Colonic mucosa (tissue), 4 donors: ENCODE data around the gene LIN7A. TPM values are rescaled to one million over a fixed set of nuclear protein-coding genes. Genes with fewer than 3 reads are reported as not detected.

Experiments used
- DNase-seq: peaks from one replicate; pipeline ENCODE4 v3.0.0-alpha.2; 2020
- H3K27ac ChIP-seq: fragments of 200-600 bp; one replicate; pipeline ENCODE4 v1.8.0; 2021
- H3K27me3 ChIP-seq: fragments of 200-600 bp; one replicate; pipeline ENCODE4 v1.8.0; 2021
- H3K36me3 ChIP-seq: fragments of 200-600 bp; one replicate; pipeline ENCODE4 v1.8.0; 2021
- H3K4me1 ChIP-seq: fragments of 200-600 bp; one replicate; pipeline ENCODE4 v1.8.0; 2021; ENCODE audit warnings: mild to moderate bottlenecking
- H3K4me3 ChIP-seq: fragments of 200-600 bp; one replicate; pipeline ENCODE4 v1.8.0; 2021
- H3K9ac ChIP-seq, 2 donors: one replicate each; pipeline ENCODE4 v1.7.0; 2013; ENCODE audit warnings: control low read depth in 2 of 2, low read depth in 2 of 2, low read length in 2 of 2
- H3K9me3 ChIP-seq: fragments of 200-600 bp; one replicate; pipeline ENCODE4 v1.8.0; 2021
- intact Hi-C: fragments of 100-400 bp; cut with DNase I; formaldehyde crosslinking; loops from one replicate; pipeline ENCODE4 v1.14.1; 2022
- total RNA-seq, 2 donors: library from RNA; stranded (reverse); fragmentation: NEBNext Ultra II Directional in 1 of 2; extraction: Animal tissue kit (Norgen Biotek cat#: 25700) in 1 of 2; gene quantifications; one replicate each; pipeline ENCODE4 v1.2.1, GENCODE V29; 2021
- TF ChIP-seq, protein P1 (sequence below): fragments of 200-600 bp; IDR thresholded peaks from one replicate; pipeline ENCODE4 v1.8.0; 2022; ENCODE audit warnings: antibody characterized with exemption, mild to moderate bottlenecking
- donor health status: healthy.
- donor health status: DM: no; HTN: no; CAD: no.
- donor health status: DM: no; HTN: no; CAD: no.

LIN7A gene
- total RNA-seq, 2 donors from 2014 or later = 0.17 to 1.8 TPM

- no peak for DNase-seq
- H3K9ac ChIP-seq = no peak overlapping the region
- intact Hi-C loops = loop anchor here (5.0 to 10.0 kb wide), 2 partner anchors 286 to 419 kb away; no protein-coding TSS in a partner anchor
- TF ChIP-seq, protein P1, sequence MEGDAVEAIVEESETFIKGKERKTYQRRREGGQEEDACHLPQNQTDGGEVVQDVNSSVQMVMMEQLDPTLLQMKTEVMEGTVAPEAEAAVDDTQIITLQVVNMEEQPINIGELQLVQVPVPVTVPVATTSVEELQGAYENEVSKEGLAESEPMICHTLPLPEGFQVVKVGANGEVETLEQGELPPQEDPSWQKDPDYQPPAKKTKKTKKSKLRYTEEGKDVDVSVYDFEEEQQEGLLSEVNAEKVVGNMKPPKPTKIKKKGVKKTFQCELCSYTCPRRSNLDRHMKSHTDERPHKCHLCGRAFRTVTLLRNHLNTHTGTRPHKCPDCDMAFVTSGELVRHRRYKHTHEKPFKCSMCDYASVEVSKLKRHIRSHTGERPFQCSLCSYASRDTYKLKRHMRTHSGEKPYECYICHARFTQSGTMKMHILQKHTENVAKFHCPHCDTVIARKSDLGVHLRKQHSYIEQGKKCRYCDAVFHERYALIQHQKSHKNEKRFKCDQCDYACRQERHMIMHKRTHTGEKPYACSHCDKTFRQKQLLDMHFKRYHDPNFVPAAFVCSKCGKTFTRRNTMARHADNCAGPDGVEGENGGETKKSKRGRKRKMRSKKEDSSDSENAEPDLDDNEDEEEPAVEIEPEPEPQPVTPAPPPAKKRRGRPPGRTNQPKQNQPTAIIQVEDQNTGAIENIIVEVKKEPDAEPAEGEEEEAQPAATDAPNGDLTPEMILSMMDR = no peak
- no peaks in the 10 kb centered on the region for H3K36me3 ChIP-seq
- no peak overlapping the region for H3K27ac ChIP-seq
- no peaks in the 10 kb centered on the region for H3K9me3 ChIP-seq
- no peaks in the 10 kb centered on the region for H3K4me1 ChIP-seq
- H3K27me3 ChIP-seq = no peaks in the 10 kb centered on the region
- no peak overlapping the region for H3K4me3 ChIP-seq
Measured at GRCh38 chr12:80838708-80839107, 99.0 kb downstream of the LIN7A start.

GRCh38 chr12:80838024-80838658 lies 99.6 kb downstream of the LIN7A start:
- Histone ChIP-seq H3K27ac (no peak overlapping the region), H3K36me3 (no peaks in the 10 kb centered on the region), H3K4me3 (no peak overlapping the region), H3K4me1 (no peaks in the 10 kb centered on the region), H3K27me3 (no peaks in the 10 kb centered on the region), H3K9ac (no peak overlapping the region), H3K9me3 (no peaks in the 10 kb centered on the region)
- intact Hi-C loops = loop anchor here (5.0 to 10.0 kb wide), 2 partner anchors 287 to 419 kb away; no protein-coding TSS in a partner anchor
- TF ChIP-seq, protein P1 = no peak
- no peak for DNase-seq

- no peaks in the 10 kb centered on the region for H3K36me3 ChIP-seq
- H3K9ac ChIP-seq = no peak overlapping the region
- intact Hi-C loops = loop anchor here (5.0 to 10.0 kb wide), 2 partner anchors 287 to 420 kb away; no protein-coding TSS in a partner anchor
- TF ChIP-seq, protein P1 = peak; percentile 52
- no peaks in the 10 kb centered on the region for H3K4me1 ChIP-seq
- no peaks in the 10 kb centered on the region for H3K9me3 ChIP-seq
- H3K4me3 ChIP-seq = no peak overlapping the region
- DNase-seq = no peak
- H3K27ac ChIP-seq = no peak overlapping the region
- H3K27me3 ChIP-seq = no peaks in the 10 kb centered on the region
Measured at GRCh38 chr12:80837342-80837978, 100.3 kb downstream of the LIN7A start.

DNA sequence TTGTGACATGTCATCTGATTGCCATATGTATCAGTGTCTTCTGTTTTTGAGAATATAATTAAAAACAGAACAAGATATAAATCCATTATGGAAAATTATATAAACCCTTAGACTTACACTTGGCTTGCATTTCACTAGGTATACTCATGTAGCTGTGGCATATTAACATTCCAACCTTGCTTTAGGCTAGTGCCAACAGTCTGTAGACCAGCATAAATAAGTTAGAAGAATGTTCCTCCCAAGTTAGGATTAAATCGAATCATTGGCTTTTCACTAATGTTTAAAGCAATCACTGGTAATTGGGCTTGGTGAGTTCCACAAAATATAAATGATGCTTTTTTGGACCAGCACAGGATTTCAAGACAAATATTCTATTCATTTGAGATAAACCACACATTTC lies 103.0 kb downstream of the LIN7A start:
- intact Hi-C loops = loop anchor here (5.0 to 10.0 kb wide), 2 partner anchors 290 to 423 kb away; no protein-coding TSS in a partner anchor
- H3K27me3 ChIP-seq = no peaks in the 10 kb centered on the region

GRCh38 chr12:80830533-80831088 lies 107.1 kb downstream of the LIN7A start:
- H3K9ac ChIP-seq = no peak overlapping the region
- no peak overlapping the region for H3K4me3 ChIP-seq
- intact Hi-C loops = loop anchor here (10.0 kb wide), 1 partner anchor 294 kb away; no protein-coding TSS in a partner anchor
- DNase-seq = no peak
- TF ChIP-seq, protein P1 = no peak
- no peaks in the 10 kb centered on the region for H3K27me3 ChIP-seq
- H3K4me1 ChIP-seq = no peaks in the 10 kb centered on the region
- no peak overlapping the region for H3K27ac ChIP-seq
- H3K36me3 ChIP-seq = no peaks in the 10 kb centered on the region
- no peaks in the 10 kb centered on the region for H3K9me3 ChIP-seq

More for the DNA sequence above, 103.0 kb downstream of the LIN7A start:
- Histone ChIP-seq H3K4me3 (no peak overlapping the region), H3K4me1 (no peaks in the 10 kb centered on the region), H3K36me3 (no peaks in the 10 kb centered on the region), H3K27ac (no peak overlapping the region), H3K9ac (no peak overlapping the region), H3K9me3 (no peaks in the 10 kb centered on the region)
- TF ChIP-seq, protein P1 = no peak
- no peak for DNase-seq
